Cardiac muscle cell (in vitro differentiated cells and primary cell): ENCODE results near the gene REEP6. TPM values are rescaled to one million over a fixed set of nuclear protein-coding genes. Genes with fewer than 3 reads are reported as not detected.

ENCODE experiments used
- DNase-seq, 2 donors: peaks; one replicate each; pipeline versions ENCODE4 v3.0.0 to v3.0.0-alpha.2; 2010 to 2017; ENCODE audit warnings: low read depth in 1 of 2, low spot score in 1 of 2
- H3K27ac ChIP-seq: fragments of 200-600 bp; sonication (generic); 2 replicates; pipeline ENCODE4 v1.5.1; 2016
- H3K27me3 ChIP-seq: fragments of 200-600 bp; sonication (generic); 2 replicates; pipeline ENCODE4 v1.6.0; 2016; ENCODE audit warnings: control low read depth
- H3K36me3 ChIP-seq: fragments of 200-600 bp; sonication (generic); 2 replicates; pipeline ENCODE4 v1.5.1; 2016; ENCODE audit warnings: control low read depth
- H3K4me1 ChIP-seq: fragments of 200-600 bp; sonication (generic); 2 replicates; pipeline ENCODE4 v1.8.1; 2017; ENCODE audit warnings: low read depth, mild to moderate bottlenecking, mixed run types
- H3K4me3 ChIP-seq: fragments of 200-600 bp; sonication (generic); 2 replicates; pipeline ENCODE4 v1.5.1; 2016; ENCODE audit warnings: mild to moderate bottlenecking
- H3K9me3 ChIP-seq: fragments of 200-600 bp; sonication (generic); 2 replicates; pipeline ENCODE4 v1.5.1; 2017; ENCODE audit warnings: low read depth, mild to moderate bottlenecking, control low read depth
- polyA plus RNA-seq: library from polyadenylated mRNA; unstranded; fragments of >200 nt; fragmentation: Nextera tagmentation; extraction: Ambion mirVana; gene quantifications from 2 replicates; pipeline ENCODE4 v1.2.1, GENCODE V29; 2016
- total RNA-seq: library from RNA; depleted of rRNA; stranded (reverse); fragments of >200 nt; gene quantifications from 2 replicates; pipeline ENCODE4 v1.2.3, GENCODE V29; 2016
- TF ChIP-seq, protein P1 (sequence below): IDR thresholded peaks from 2 replicates; pipeline ENCODE4 v1.5.1; 2012; ENCODE audit warnings: low read depth, mild to moderate bottlenecking, low read length

REEP6 gene
- total and polyA plus RNA-seq, 2 experiments from 2014 or later: 52.7 to 99.8 TPM

GRCh38 chr19:1451916-1452801 lies 38.8 kb upstream of the REEP6 start:
- no peaks in the 10 kb centered on the region for H3K4me1 ChIP-seq
- no peak overlapping the region for H3K27ac ChIP-seq
- no peaks in the 10 kb centered on the region for H3K36me3 ChIP-seq
- TF ChIP-seq, protein P1, sequence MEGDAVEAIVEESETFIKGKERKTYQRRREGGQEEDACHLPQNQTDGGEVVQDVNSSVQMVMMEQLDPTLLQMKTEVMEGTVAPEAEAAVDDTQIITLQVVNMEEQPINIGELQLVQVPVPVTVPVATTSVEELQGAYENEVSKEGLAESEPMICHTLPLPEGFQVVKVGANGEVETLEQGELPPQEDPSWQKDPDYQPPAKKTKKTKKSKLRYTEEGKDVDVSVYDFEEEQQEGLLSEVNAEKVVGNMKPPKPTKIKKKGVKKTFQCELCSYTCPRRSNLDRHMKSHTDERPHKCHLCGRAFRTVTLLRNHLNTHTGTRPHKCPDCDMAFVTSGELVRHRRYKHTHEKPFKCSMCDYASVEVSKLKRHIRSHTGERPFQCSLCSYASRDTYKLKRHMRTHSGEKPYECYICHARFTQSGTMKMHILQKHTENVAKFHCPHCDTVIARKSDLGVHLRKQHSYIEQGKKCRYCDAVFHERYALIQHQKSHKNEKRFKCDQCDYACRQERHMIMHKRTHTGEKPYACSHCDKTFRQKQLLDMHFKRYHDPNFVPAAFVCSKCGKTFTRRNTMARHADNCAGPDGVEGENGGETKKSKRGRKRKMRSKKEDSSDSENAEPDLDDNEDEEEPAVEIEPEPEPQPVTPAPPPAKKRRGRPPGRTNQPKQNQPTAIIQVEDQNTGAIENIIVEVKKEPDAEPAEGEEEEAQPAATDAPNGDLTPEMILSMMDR: no peak
- no peak for DNase-seq
- peaks cover 100% of the 10 kb centered on the region for H3K27me3 ChIP-seq
- H3K4me3 ChIP-seq: no peak overlapping the region
- H3K9me3 ChIP-seq: no peaks in the 10 kb centered on the region

- no peak overlapping the region for H3K27ac ChIP-seq
Measured at GRCh38 chr19:1452802-1453524, 38.0 kb upstream of the REEP6 start.

DNA sequence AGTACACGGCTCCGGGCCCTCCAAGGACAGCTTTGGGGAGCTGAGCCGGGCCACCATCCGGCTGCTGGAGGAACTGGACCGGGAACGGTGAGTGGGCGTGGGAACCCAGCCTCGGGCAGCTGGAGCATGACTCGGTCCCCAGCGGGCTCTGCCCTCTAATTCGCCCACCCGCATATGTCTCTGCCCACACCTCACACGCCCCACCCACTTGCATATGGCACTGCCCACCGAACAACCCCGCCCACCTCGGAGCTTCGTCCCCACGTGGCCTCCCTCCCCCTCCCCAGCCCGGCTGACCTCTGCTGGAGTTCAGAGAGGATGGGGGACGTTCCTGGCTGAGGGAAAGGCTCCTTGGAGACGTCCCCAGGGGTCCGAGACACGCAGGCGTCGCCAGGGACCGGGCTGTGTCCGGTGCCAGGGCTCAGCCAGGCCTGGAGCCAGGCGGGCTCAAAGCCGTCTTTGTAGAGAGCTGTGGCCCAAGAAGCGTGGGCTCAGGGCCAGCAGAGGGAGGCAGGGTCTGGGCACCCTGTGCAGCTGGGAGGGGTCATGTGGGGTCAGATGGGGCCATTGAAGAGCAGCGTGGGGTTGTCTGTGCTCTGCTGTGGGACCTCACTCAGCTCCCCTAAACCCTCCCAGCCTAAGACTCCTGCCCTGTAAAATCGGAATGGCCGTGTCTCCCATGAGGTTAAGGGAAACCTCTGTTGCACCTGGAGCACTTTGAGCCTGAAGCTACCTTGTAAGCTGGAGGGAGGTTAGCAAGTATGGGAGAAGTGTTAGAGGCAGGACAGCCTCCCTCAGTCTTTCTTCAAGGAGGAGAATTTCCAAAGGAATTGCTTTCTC lies 37.2 kb upstream of the REEP6 start:
- Histone ChIP-seq H3K36me3 (no peaks in the 10 kb centered on the region), H3K27me3 (peaks cover 98% of the 10 kb centered on the region), H3K27ac (no peak overlapping the region), H3K4me1 (no peaks in the 10 kb centered on the region), H3K9me3 (no peaks in the 10 kb centered on the region), H3K4me3 (no peak overlapping the region)
- TF ChIP-seq, protein P1: no peak
- DNase-seq: peak in 1 of 2 donors; percentile 36

More at GRCh38 chr19:1452802-1453524, 38.0 kb upstream of the REEP6 start:
- TF ChIP-seq, protein P1: no peak
- Histone ChIP-seq H3K4me1 (no peaks in the 10 kb centered on the region), H3K27me3 (peaks cover 98% of the 10 kb centered on the region), H3K9me3 (no peaks in the 10 kb centered on the region), H3K36me3 (no peaks in the 10 kb centered on the region), H3K4me3 (no peak overlapping the region)
- no peak for DNase-seq

GRCh38 chr19:1455002-1455335 lies 36.0 kb upstream of the REEP6 start:
- peaks cover 95% of the 10 kb centered on the region for H3K27me3 ChIP-seq

More at GRCh38 chr19:1455002-1455335, 36.0 kb upstream of the REEP6 start:
- no peak for DNase-seq
- no peaks in the 10 kb centered on the region for H3K9me3 ChIP-seq
- H3K27ac ChIP-seq: no peak overlapping the region
- H3K4me3 ChIP-seq: no peak overlapping the region
- H3K4me1 ChIP-seq: no peaks in the 10 kb centered on the region
- TF ChIP-seq, protein P1: no peak
- H3K36me3 ChIP-seq: no peaks in the 10 kb centered on the region
